Measurements from ENCODE around the gene AASS.

The AASS gene

GRCh38 chr7:122118757-122119156 lies 25.3 kb downstream of the AASS start:
- Histone ChIP-seq H3K27me3 (no peaks in the 10 kb centered on the region), H3K4me1 (ENCODE audit: control insufficient read depth in 1 of 2, insufficient read depth in 1 of 2, low read depth in 1 of 2, low read length in 1 of 2) (no peaks in the 10 kb centered on the region), H3K36me3 (no peaks in the 10 kb centered on the region), H3K27ac (no peak overlapping the region), H3K4me3 (ENCODE audit: low read depth in 1 of 2, low read length in 1 of 2) (no peak overlapping the region), H3K9me3 (no peaks in the 10 kb centered on the region)
- TF ChIP-seq CTCF (IDR thresholded peaks at IDR 0.05), result no peak

GRCh38 chr7:122103064-122103463 lies 41.0 kb downstream of the AASS start:
- Histone ChIP-seq H3K36me3 (no peaks in the 10 kb centered on the region), H3K4me3 (ENCODE audit: low read depth in 1 of 2, low read length in 1 of 2) (no peak overlapping the region), H3K4me1 (ENCODE audit: control insufficient read depth in 1 of 2, insufficient read depth in 1 of 2, low read depth in 1 of 2, low read length in 1 of 2) (no peaks in the 10 kb centered on the region), H3K27ac (no peak overlapping the region), H3K9me3 (no peaks in the 10 kb centered on the region), H3K27me3 (no peaks in the 10 kb centered on the region)
- no peak for TF ChIP-seq CTCF (IDR thresholded peaks at IDR 0.05)

GRCh38 chr7:122100021-122100420 lies 44.0 kb downstream of the AASS start:
- Histone ChIP-seq H3K4me3 (ENCODE audit: low read depth in 1 of 2, low read length in 1 of 2) (no peak overlapping the region), H3K36me3 (no peaks in the 10 kb centered on the region), H3K27me3 (no peaks in the 10 kb centered on the region), H3K4me1 (ENCODE audit: control insufficient read depth in 1 of 2, insufficient read depth in 1 of 2, low read depth in 1 of 2, low read length in 1 of 2) (no peaks in the 10 kb centered on the region), H3K9me3 (no peaks in the 10 kb centered on the region), H3K27ac (no peak overlapping the region)
- no peak for TF ChIP-seq CTCF (IDR thresholded peaks at IDR 0.05)

GRCh38 chr7:122095642-122096041 lies 48.4 kb downstream of the AASS start:
- Histone ChIP-seq H3K4me3 (ENCODE audit: low read depth in 1 of 2, low read length in 1 of 2) (no peak overlapping the region), H3K27ac (no peak overlapping the region), H3K9me3 (no peaks in the 10 kb centered on the region), H3K27me3 (no peaks in the 10 kb centered on the region), H3K36me3 (no peaks in the 10 kb centered on the region), H3K4me1 (ENCODE audit: control insufficient read depth in 1 of 2, insufficient read depth in 1 of 2, low read depth in 1 of 2, low read length in 1 of 2) (no peaks in the 10 kb centered on the region)
- no peak for TF ChIP-seq CTCF (IDR thresholded peaks at IDR 0.05)

- H3K9me3 ChIP-seq, result no peaks in the 10 kb centered on the region
- no peaks in the 10 kb centered on the region for H3K4me1 ChIP-seq (ENCODE audit: control insufficient read depth in 1 of 2, insufficient read depth in 1 of 2, low read depth in 1 of 2, low read length in 1 of 2)
- H3K36me3 ChIP-seq, result no peaks in the 10 kb centered on the region
- TF ChIP-seq CTCF (IDR thresholded peaks at IDR 0.05), result no peak
- H3K27me3 ChIP-seq, result no peaks in the 10 kb centered on the region
- no peak overlapping the region for H3K27ac ChIP-seq
- H3K4me3 ChIP-seq (ENCODE audit: low read depth in 1 of 2, low read length in 1 of 2), result no peak overlapping the region
Measured at GRCh38 chr7:122094549-122094948, 49.5 kb downstream of the AASS start.

Measured in neutrophil (primary cell).